NCI-H2171 treated with DMSO at 0.1 percent for 48 hours (cell line): ENCODE data around the gene CDK6.

Source experiments
- DNase-seq: peaks from one replicate; lab custom pipeline; 2025; lab: John Stamatoyannopoulos, UW

Gene CDK6

DNA sequence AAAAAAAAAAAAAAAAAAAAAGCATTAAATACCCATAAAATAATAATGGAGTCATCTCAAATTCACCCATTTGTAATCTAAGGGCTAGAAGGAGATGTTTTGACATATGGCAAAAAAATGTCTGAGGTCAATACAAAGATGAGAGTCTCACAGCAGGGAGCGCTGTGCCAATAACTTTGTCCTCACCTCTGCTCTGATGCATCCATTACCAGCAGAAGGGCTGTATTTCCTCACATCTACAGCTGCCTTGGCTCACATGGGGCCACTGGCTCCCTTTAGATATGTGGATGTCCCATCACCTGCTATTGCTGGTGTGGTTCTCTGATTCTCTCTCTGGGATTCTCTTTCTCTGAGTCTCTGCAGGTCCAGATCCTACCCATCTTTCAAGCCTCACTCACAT, 155.9 kb downstream of the CDK6 start:
- DNase-seq, result no peak

DNA sequence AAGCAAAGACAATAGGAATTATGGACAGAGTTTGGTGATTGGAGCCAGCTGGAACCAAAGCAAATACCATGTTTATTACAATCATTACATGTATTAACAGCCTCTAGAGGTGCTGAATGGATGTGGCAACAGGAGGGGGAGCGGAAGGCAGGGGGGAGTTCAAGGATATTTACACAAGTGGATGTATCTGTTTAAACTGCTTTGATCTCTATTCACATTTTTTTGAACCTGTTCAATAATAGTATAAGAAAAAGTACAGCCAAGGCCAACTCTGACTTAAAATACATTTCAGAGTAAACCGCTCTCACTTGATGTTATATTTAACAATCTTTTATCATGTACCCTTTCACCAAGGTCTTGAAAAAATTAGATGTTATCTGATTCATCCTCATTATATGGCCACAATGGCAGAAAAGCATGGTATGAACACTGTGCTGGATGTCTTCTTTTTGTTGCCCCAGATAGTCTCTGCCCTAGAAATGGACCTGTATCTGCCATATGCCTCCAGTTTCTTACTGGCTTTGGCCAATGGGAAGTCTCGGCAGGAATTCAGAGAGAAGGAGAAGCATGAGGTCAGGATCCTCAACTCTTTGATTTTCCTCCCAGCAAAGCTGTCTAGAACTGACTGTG, 158.0 kb downstream of the CDK6 start:
- DNase-seq, result no peak

- DNase-seq, result no peak
These were observed 162.0 kb downstream of the CDK6 start for GRCh38 chr7:92674379-92674778.

DNA sequence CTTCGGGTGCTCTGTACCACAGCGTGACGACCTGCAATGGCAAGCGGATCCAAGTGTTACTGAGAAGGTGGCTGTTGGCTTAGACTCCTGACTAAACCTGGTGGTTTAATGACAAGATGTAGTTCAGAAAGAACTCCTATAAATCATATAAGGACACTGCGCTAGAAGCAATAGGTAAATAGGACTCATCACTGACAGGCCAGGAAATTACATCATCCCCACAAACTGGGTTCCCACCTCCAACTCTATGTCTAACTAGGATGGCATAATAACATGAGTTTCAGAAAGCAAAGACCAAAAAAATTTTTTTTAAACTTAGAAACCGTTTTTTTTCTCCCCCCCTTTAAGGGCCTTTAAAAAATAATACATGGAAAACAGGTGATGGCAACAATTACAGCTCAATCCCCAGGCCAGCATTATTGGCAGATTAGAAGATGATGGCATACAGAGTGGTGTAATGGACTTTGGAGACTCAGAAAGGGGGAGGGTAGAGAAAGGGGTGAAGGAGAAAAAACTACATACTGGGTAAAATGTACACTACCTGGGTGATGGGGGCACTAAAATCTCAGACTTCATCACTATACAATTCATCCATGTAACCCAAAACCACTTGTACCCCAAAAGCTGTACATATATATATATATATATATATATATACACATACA, 164.7 kb downstream of the CDK6 start:
- no peak for DNase-seq

DNA sequence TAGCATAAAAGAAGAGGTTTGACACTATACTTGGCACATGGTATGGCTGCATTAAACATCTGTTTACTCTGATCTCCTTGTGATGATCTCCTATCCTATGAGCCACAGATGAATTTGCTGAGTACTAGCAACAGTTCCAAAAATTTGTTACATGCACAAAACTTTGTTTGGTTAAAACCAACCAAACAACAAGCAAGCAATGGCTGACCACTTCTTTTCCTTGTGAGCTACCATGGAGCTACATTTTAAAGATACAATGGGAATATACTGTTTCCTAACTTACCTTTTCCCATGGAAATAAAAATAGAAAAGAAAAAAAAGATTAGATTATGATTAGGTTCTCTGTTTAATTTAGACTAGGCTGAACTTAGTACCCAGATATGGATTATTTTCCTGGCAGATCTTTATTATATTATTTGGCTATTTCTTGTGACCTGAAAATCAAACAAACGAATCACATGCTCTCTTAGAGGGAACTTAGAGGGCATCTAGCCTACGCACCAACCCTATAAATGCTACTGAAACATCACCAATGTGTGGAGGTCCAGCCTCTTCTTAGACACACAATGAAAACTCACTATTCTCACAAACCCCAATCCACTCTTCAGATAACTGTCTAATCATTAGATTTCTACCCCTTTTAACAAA, 166.0 kb downstream of the CDK6 start:
- no peak for DNase-seq

GRCh38 chr7:92669616-92670165, 166.7 kb downstream of the CDK6 start:
- no peak for DNase-seq

- no peak for DNase-seq
These were observed 167.8 kb downstream of the CDK6 start for GRCh38 chr7:92668564-92668963.

- no peak for DNase-seq
These were observed 168.4 kb downstream of the CDK6 start for GRCh38 chr7:92667816-92668535.

- no peak for DNase-seq
These were observed 170.4 kb downstream of the CDK6 start for GRCh38 chr7:92665926-92666325.

GRCh38 chr7:92661651-92662050, 174.7 kb downstream of the CDK6 start:
- DNase-seq, result no peak

DNA sequence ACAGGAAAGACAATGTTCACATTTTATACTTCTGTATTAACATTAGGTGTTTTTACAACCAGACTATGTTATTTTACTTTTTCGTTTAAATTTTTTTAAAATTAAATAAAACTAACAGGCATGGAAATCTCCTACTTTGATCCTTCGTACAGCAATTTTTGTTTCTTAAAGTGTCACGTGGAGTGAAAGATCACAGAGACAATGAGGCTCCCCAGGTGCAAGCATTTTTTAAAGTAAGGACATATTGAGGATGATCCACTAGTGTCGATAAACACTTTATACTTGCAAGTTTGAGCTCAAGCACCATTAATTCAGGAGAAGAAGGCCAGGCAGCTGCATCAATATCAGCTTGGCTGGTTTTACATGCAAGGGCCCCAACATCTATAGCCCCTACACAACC, 177.7 kb downstream of the CDK6 start:
- no peak for DNase-seq

GRCh38 chr7:92657391-92657790, 179.0 kb downstream of the CDK6 start:
- no peak for DNase-seq

- no peak for DNase-seq
These were observed 180.3 kb downstream of the CDK6 start for GRCh38 chr7:92656121-92656520.

DNA sequence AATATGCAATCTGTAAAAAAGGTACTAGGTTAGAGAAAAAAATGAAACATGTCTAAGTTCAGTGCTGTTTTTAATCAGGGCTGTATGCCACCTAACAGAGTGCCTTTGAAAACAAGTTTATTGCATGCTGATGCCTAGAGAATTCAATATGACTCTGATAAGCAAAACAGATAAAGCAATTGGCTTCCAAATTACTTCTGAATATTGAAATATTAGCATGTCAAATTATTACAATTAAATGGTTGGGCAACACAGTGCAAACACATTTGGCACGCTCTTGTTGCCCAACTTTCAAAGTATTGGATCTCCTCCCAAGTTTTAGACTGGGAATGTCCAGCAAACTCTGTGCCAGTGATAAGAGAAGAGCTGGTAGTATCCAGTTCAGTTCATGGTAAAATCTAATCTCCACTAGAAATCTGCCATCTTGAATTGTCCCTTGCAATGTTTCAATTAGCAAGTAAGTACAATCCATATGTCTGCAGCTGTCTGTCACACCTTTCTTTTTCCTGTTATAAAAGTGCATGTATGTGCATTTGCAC, 181.0 kb downstream of the CDK6 start:
- no peak for DNase-seq

GRCh38 chr7:92653136-92653535, 183.2 kb downstream of the CDK6 start:
- DNase-seq, result no peak

- DNase-seq, result no peak
These were observed 183.8 kb downstream of the CDK6 start for GRCh38 chr7:92652536-92652935.

DNA sequence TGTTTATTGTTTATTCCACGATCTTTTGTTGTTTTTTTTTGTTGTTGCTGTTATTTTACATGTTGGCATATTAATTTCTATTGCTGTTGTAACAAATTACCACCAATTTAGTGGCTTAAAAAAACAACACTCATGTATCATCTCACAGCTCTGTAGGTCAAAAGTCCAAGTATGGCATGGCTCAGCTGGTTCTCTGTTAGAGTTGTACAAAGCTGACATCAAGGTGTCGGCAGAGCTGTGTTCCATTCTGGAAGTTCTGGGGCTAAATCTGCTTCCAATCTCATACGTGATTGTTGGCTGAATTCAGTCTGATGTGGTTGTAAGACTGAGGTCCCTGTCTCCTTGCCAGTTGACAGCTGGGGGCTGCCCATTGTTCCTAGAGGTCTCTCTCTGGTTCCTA, 186.0 kb downstream of the CDK6 start:
- no peak for DNase-seq

DNA sequence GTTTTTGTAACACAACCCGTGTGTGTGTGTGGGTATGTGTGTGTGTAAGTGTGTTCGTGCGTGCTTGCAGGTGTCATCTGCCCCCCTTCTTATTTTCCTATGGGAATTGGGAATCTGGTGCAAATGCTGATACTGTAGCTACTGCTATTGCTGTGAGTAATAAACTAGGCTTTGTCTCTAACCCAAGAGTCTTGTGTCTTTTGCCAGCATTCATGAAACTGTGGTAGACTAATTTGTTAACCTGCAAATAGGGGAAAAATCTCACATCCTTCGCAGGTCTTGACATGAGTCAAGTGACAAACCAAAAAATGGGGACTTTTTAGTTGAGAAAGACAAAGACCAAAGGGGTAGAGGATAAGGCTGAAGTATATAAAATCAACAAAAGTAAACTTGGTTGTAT, 188.3 kb downstream of the CDK6 start:
- no peak for DNase-seq

DNA sequence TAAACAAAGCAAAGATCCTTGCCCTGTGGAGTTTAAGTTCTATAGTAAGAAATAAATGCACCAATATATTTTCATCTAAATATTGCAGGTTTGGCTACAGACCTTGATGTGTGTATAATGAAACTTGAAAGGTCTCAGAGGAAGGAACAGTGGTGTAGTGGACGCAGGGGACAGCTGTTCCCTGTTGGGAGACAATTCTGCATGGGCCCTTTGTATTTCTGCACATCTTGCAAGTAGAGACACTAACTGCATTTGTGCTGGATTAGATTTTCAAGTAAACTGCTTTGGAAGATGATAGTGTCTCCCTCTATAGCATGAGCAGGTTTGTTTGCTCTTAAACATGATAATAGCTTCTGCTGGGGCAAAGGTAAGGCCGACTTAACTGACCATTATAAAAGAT, 188.7 kb downstream of the CDK6 start:
- no peak for DNase-seq

DNA sequence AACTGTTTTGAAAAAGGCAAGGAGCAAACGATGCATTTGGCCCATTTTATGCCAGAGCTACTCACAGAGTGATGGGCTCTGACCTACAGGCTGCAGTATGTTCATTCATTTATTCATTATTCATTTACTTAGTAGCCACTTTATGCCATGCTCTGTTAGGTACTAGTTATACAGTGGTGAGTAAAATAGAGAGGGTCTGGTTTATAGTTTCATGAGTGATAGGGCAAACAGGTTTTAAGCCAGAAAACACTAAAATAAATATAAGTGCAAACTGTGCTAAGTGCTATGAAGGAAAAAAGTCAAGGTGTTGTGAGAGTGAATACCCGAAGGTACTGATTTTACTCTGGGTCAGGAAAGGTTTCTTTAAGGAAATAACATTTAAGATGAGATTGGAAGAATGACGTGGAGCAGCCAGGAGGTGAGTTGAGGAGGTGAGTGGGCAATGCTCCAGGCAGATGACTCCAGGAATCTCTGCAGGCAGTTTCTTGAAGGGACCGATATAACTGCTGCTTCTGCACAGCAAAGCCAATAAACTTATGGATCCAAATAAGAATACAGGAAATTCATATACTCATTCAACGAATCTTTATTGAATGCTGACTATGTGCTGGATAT, 189.3 kb downstream of the CDK6 start:
- DNase-seq, result no peak

DNA sequence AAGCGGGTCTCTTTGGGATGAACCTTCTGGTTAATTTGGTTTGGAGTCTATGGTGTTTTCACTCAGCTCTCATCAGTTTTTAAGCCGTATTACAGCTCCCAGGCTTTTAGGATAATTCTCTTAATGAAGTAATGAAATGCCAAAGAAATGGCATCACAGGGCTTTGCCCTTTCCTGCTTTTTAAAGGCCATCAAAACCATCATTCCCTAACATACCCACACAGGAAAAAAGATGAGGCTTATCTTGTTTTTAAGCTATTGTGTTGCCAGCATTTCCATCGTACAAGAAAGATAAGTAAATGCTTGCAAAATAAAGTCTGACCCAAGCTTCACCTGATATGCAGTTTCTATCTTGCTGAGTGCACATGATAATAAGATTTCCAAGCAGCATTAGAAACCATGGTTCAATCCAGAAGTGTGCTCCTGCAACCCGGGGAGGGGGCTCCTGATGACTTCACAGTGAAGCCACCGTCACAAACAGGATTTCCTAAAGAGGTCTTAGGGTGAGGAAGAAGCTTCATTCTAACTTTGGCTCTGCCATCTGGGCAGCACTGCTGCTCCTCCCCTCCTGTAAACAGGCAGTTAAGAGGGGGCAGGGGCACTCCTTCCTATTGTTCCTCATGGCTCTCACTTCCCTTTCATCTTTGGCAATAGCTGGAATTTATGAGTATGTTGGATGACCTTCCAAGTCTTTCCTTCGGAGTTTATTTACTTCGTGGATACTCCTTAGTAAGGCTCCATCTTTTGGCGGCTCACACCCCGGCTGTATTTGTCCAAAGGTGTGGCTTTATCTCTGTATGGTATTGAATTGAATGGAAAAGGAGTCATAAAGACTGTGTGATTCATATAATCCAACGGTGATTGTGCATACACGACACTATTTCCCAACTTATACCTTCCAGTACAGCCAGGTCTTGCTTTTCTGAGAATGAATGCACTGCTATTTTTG, 191.0 kb downstream of the CDK6 start:
- no peak for DNase-seq
